ENCODE data around the gene MBNL2. TPM values are rescaled to one million over a fixed set of nuclear protein-coding genes. Genes with fewer than 3 reads are reported as not detected.

MBNL2 gene
- total RNA-seq, 1 donor from 2014 or later, result 15.1 TPM

- intact Hi-C loops (cut with micrococcal nuclease), result no loop called here
Measured at GRCh38 chr13:97249093-97249795, 27.1 kb downstream of the MBNL2 start.

GRCh38 chr13:97249796-97250495 is 27.8 kb downstream of the MBNL2 start:
- intact Hi-C loops (cut with micrococcal nuclease), result no loop called here

- intact Hi-C loops (cut with micrococcal nuclease), result no loop called here
Measured at GRCh38 chr13:97250560-97250959, 28.4 kb downstream of the MBNL2 start.

GRCh38 chr13:97252735-97253134 is 30.6 kb downstream of the MBNL2 start:
- intact Hi-C loops (cut with micrococcal nuclease), result no loop called here

GRCh38 chr13:97253581-97254293 is 31.6 kb downstream of the MBNL2 start:
- intact Hi-C loops (cut with micrococcal nuclease), result no loop called here

- intact Hi-C loops (cut with micrococcal nuclease), result no loop called here
Measured at GRCh38 chr13:97254816-97255215, 32.7 kb downstream of the MBNL2 start.

GRCh38 chr13:97255515-97256021 is 33.4 kb downstream of the MBNL2 start:
- intact Hi-C loops (cut with micrococcal nuclease), result no loop called here

GRCh38 chr13:97256343-97256783 is 34.2 kb downstream of the MBNL2 start:
- intact Hi-C loops (cut with micrococcal nuclease), result no loop called here

GRCh38 chr13:97257228-97257755 is 35.2 kb downstream of the MBNL2 start:
- intact Hi-C loops (cut with micrococcal nuclease), result no loop called here

GRCh38 chr13:97257800-97258799 is 36.0 kb downstream of the MBNL2 start:
- intact Hi-C loops (cut with micrococcal nuclease), result loop anchor here (1.0 kb wide), 1 partner anchor 32 kb away; no protein-coding TSS in a partner anchor

- intact Hi-C loops (cut with micrococcal nuclease), result loop anchor here (1.0 kb wide), 1 partner anchor 32 kb away; no protein-coding TSS in a partner anchor
Measured at GRCh38 chr13:97258801-97259200, 36.7 kb downstream of the MBNL2 start.

- intact Hi-C loops (cut with micrococcal nuclease), result no loop called here
Measured at GRCh38 chr13:97259410-97259797, 37.3 kb downstream of the MBNL2 start.

- intact Hi-C loops (cut with micrococcal nuclease), result loop anchor here (2.0 kb wide), 1 partner anchor 173 kb away; no protein-coding TSS in a partner anchor
Measured at GRCh38 chr13:97259798-97260714, 37.9 kb downstream of the MBNL2 start.

- intact Hi-C loops (cut with micrococcal nuclease), result loop anchor here (2.0 kb wide), 1 partner anchor 171 kb away; no protein-coding TSS in a partner anchor
Measured at GRCh38 chr13:97261254-97262005, 39.3 kb downstream of the MBNL2 start.

- intact Hi-C loops (cut with micrococcal nuclease), result no loop called here
Measured at GRCh38 chr13:97262058-97262457, 39.9 kb downstream of the MBNL2 start.

GRCh38 chr13:97263160-97263559 is 41.0 kb downstream of the MBNL2 start:
- intact Hi-C loops (cut with micrococcal nuclease), result no loop called here

GRCh38 chr13:97264663-97265062 is 42.5 kb downstream of the MBNL2 start:
- intact Hi-C loops (cut with micrococcal nuclease), result no loop called here

GRCh38 chr13:97266332-97266731 is 44.2 kb downstream of the MBNL2 start:
- intact Hi-C loops (cut with micrococcal nuclease), result no loop called here
